GM19240 (cell line): ENCODE results near the gene LMX1A.

Experiments
- DNase-seq: peaks from one replicate; pipeline ENCODE4 v3.0.0; 2011; ENCODE audit warnings: low spot score; ENCODE audit not compliant: insufficient read length

Gene LMX1A

DNA sequence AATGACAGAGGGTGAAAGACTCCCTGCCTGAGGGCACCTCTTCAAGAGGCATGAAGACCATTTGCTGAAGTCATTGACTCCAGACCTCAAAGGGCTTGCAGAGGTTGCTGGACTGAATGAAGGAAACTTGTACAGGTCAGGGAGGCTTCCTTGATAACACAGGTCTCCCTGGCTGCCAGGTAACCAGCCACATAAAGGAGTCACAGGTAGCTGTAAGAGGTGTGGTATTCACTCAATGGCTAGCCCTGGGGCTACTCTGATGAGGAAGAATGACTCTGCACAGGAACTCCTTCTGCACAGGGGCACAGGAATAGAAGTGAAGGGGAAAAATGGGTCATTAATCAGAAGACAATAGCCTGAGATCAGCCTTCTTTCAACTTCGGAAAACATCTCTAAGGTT lies 187.5 kb downstream of the LMX1A start:
- no peak for DNase-seq

DNA sequence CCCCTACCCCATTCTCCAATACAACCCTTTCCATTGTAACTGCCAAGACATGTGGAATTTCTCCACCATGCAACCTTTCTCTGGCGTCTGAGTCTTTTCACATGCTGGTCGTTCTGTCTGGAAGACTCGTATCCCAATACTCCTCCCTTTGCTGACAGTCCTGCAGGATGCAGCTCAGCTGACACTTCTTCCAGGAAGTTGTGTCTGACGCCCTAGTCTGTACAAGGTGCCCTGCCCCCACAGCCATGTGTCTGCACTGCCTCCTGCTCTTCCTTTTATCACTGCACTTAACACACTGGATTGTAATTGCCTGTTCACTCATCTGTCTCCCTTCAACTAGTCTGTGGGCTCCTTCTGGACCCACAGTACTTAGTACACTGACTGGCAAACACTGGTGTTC lies 188.0 kb downstream of the LMX1A start:
- no peak for DNase-seq

DNA sequence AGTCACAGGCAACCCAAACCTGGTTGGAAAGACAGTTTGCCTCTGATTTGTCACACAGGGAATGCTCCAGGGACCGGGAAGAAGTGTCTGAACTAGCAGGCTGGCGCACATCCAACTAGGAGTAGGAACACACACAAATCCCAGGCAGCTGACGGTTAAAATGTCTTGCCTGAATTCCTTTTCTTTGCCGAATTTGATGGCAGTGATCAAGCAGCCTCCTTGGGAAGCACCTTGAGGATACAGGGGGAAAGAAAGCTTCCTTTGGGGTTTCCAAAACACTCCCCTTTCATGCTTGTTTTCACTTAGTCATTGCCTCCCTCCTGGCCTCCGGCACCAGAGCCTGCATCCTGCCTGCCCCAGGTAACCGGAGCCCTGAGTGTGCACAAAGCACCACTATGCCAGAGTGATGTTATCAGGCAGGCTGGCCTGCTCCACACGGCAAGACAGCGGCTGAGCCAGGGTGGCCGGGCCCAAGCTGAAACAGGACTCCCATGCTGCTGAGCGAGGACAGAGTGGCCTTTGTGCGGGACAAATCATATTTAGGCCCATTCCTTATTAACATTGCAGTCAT lies 193.8 kb downstream of the LMX1A start:
- no peak for DNase-seq

DNA sequence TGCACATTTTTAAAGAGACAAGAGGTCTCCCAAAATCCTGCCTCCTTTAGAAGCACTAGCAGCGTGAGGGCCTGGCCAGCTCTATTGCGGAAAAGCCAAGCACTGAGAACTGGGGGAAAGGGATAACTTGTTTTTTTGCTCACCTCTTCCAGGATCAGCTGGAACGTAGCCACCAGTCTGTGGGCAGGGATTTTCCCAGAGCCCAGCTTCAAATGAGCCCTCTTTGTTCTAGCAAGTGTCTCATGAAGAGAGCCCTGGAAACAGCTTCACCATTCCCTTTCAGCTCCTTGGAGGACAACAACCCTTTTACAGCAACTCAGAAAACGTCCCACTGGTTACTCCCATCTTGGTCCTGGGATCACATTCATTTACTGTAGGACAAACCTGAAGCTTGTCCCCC lies 195.4 kb downstream of the LMX1A start:
- no peak for DNase-seq

DNA sequence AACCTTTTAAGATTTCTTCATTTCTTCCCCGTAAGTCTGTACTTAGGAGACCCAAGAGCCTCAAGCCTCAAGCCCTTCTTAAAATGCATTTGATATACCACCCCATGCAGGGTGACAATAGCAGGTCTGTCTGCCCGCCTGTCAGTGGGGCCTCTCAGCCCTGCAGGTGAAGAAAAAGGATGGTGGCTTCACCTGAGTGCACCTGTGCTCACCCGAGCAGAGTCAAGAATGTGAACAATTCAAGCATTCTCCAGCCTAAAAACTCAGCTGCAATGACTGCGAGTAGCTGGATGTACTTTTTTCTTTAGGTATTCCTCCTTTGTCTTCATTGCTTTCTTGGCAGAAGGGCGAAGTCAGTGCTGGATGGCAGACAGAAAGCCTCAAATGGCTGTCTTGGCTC lies 203.3 kb downstream of the LMX1A start:
- no peak for DNase-seq

DNA sequence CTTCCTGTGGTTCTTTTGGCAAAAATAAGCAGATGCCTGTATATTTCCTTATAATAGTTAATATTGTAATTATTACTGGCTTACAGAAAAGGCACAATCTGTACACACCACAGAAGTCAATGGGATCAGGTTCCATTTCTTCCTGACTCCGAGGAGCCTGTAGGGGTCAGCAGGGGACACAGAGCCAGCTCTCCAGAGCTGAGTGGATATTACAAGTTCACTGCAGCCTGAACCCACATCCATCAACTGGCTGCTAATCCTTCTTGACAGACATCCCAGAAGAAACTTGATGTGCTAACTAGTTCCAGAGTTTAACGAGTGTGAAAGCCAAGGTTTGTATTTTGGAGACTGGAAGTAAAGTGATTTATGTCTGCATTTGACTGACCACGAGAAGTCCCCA lies 203.8 kb downstream of the LMX1A start:
- DNase-seq, result no peak

DNA sequence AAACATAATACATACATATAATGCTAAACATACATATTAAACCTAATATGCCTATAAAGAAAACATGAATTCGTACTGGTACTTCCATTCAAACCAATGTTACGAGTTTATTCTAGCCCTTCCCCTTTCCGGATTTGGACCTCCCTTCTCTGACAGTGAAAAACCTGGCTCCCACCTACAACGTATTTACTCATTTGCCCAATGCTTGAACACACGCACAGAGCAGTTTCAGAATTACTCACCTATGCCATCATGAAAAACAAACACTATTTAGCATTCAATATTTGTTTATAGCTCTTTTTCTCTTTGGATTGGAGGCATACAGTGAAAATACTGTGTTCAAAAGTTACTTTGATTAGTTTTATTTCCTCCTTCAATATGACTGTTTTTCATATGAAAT lies 204.4 kb downstream of the LMX1A start:
- no peak for DNase-seq
